ENCODE data around the gene EIF5A.

Gene EIF5A

DNA sequence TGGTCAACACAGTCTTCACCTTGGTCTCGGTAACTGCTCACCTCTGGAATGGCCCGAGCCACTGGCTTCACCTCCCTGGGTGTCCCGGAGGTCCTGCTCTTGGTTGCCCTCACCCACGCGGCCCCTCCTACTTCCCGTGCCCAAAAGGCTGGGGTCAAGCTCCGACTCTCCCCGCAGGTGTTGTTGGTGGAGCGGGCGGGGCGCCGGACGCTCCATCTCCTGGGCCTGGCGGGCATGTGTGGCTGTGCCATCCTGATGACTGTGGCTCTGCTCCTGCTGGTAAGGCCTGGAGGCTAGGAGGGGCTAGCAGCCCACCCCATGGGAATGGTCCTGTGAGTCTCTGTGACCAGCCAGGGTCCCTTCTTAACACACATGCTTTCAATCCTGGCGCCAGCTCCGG lies 22.5 kb upstream of the EIF5A start:
- in situ Hi-C loops (cut with HindIII; ENCODE audit: low sequenced_read_pairs), result no loop called here
- no peak for DNase-seq (ENCODE audit: low read depth)
- H3K4me3 ChIP-seq (ENCODE audit: low read depth, low read length), result no peak overlapping the region
- TF ChIP-seq, protein P1, sequence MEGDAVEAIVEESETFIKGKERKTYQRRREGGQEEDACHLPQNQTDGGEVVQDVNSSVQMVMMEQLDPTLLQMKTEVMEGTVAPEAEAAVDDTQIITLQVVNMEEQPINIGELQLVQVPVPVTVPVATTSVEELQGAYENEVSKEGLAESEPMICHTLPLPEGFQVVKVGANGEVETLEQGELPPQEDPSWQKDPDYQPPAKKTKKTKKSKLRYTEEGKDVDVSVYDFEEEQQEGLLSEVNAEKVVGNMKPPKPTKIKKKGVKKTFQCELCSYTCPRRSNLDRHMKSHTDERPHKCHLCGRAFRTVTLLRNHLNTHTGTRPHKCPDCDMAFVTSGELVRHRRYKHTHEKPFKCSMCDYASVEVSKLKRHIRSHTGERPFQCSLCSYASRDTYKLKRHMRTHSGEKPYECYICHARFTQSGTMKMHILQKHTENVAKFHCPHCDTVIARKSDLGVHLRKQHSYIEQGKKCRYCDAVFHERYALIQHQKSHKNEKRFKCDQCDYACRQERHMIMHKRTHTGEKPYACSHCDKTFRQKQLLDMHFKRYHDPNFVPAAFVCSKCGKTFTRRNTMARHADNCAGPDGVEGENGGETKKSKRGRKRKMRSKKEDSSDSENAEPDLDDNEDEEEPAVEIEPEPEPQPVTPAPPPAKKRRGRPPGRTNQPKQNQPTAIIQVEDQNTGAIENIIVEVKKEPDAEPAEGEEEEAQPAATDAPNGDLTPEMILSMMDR (IDR thresholded peaks at IDR 0.05; ENCODE audit: low read depth, low read length, missing control alignments), result no peak

DNA sequence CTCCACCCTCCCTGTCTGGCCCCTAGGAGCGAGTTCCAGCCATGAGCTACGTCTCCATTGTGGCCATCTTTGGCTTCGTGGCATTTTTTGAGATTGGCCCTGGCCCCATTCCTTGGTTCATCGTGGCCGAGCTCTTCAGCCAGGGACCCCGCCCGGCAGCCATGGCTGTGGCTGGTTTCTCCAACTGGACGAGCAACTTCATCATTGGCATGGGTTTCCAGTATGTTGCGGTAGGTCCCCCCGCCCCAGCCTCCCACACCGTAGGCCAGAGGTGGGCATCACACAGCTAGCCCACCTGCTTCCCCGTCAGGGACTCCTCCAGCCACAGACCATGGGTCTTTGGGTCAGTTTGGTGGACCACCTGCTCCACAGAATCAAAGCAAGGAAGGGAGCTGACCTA lies 21.7 kb upstream of the EIF5A start:
- H3K4me3 ChIP-seq (ENCODE audit: low read depth, low read length), result no peak overlapping the region
- in situ Hi-C loops (cut with HindIII; ENCODE audit: low sequenced_read_pairs), result no loop called here
- TF ChIP-seq, protein P1 (IDR thresholded peaks at IDR 0.05; ENCODE audit: low read depth, low read length, missing control alignments), result no peak
- no peak for DNase-seq (ENCODE audit: low read depth)

DNA sequence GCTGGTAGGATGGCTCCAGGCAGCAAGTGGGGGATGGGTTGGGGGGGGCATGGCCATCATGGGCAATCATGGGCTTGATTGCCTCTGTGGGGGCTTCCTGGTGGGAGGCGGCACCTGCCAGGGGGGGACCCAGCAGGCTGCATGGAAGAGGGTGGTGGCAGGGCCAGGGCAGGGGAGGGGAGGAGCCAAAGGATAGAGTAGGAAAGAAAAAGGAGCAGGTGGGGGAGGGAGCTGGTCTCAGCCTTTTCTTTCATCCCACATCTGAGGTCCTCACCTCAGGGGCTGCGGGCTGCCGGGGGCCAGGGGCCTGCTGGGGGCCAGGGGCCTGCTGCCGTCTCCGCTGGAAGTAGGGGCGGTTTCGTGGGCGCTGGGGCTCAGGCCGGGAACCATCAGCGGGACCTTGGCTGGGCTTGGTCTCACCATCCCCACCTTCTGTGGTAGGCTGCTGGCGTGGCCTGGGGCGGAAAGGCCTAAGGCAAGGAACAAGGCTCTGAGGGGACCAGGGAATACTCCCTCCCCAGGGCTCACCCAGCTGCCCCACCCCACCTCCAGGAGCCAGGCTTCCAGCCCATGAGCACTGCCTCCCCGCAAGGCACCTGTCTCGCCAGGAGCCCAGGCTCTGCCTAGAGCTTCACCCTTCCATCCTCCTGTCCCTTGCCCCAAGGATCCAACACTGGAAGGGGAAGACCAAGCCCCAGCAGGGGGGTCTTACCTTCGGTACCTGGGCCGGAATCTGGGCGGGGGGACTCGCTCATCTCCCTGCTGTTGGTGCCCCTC lies 18.0 kb upstream of the EIF5A start:
- TF ChIP-seq, protein P1 (IDR thresholded peaks at IDR 0.05; ENCODE audit: low read depth, low read length, missing control alignments), result no peak
- DNase-seq (ENCODE audit: low read depth), result no peak
- H3K4me3 ChIP-seq (ENCODE audit: low read depth, low read length), result no peak overlapping the region
- in situ Hi-C loops (cut with HindIII; ENCODE audit: low sequenced_read_pairs), result no loop called here

DNA sequence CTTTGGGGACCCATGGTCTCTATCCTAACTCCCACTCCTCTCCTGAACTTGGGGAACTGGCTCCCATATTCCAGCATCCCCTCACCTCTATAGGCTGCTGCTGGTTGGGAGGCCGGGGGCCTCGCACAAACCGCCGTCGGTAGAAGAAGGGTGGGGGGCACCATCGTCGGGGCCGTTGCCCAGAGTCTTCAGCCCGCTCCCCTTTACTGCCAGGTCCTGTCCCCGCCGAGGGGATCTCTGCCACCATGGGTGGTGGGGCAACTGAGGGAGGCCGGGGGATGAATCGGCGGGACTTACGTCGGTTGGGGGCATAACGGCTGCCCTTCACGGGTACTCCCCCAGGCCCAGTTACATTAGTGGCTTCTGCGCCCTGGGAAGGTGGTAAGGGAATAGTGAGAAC lies 17.3 kb upstream of the EIF5A start:
- TF ChIP-seq, protein P1 (IDR thresholded peaks at IDR 0.05; ENCODE audit: low read depth, low read length, missing control alignments), result no peak
- no peak for DNase-seq (ENCODE audit: low read depth)
- no peak overlapping the region for H3K4me3 ChIP-seq (ENCODE audit: low read depth, low read length)
- in situ Hi-C loops (cut with HindIII; ENCODE audit: low sequenced_read_pairs), result no loop called here

DNA sequence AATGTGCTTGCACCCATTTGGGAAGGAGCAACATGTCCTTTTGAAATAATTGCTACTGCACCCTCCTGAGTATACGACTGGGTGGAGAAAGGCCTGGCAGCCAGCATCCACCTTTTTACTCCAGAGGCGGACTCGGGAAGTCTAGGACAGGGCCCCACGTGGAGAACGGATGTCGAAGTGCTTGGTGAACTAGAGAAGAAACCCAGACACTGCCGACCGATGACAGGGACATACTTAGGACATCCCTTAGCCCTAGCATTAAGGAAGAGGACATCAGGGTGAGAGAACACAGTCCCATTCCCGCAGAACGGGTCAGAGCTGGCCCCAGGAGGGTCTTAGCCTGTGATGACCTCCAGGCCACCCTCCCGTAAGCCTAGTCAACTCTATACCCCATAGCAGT lies 16.7 kb upstream of the EIF5A start:
- DNase-seq (ENCODE audit: low read depth), result no peak
- no peak overlapping the region for H3K4me3 ChIP-seq (ENCODE audit: low read depth, low read length)
- in situ Hi-C loops (cut with HindIII; ENCODE audit: low sequenced_read_pairs), result no loop called here
- TF ChIP-seq, protein P1 (IDR thresholded peaks at IDR 0.05; ENCODE audit: low read depth, low read length, missing control alignments), result no peak

DNA sequence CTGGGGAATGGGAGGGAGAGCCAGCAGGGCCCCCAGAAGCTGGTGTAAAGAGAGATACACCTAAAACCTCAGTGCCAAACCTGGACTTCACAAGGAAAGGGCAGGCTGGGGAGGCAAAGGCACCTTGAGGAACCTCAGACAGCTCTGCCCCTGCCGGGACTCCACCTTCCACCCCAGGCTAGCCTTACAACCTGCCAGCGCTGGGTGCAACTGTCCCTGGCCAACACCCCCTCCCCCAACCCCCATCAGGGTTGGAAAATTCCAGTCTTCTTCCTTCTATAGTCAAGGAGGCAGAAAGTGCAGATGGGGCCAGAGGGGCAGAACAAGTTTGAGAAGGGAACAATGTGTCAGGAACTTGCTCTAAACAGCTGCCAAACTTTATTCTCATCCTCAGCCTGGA lies 15.2 kb upstream of the EIF5A start:
- H3K4me3 ChIP-seq (ENCODE audit: low read depth, low read length), result no peak overlapping the region
- no peak for DNase-seq (ENCODE audit: low read depth)
- TF ChIP-seq, protein P1 (IDR thresholded peaks at IDR 0.05; ENCODE audit: low read depth, low read length, missing control alignments), result no peak
- in situ Hi-C loops (cut with HindIII; ENCODE audit: low sequenced_read_pairs), result no loop called here
